OCI-LY3 (cell line): Measurements from ENCODE around the gene AFP.

ENCODE experiments used
- EZH2phosphoT487 ChIP-seq: fragments of 200-600 bp; shearing (Covaris generic); IDR thresholded peaks from 2 replicates; pipeline ENCODE4 v1.6.1; 2018; ENCODE audit warnings: antibody characterized with exemption, mixed run types, low read depth
- TF ChIP-seq, protein P1 (sequence below): fragments of 200-600, 300-600 bp; sonication (generic); IDR thresholded peaks from 2 replicates; pipeline ENCODE4 v1.5.1; 2014; ENCODE audit warnings: antibody characterized with exemption, low read length, low read depth

GRCh38 chr4:73458184-73459047 is 22.4 kb downstream of the AFP start:
- TF ChIP-seq, protein P1, sequence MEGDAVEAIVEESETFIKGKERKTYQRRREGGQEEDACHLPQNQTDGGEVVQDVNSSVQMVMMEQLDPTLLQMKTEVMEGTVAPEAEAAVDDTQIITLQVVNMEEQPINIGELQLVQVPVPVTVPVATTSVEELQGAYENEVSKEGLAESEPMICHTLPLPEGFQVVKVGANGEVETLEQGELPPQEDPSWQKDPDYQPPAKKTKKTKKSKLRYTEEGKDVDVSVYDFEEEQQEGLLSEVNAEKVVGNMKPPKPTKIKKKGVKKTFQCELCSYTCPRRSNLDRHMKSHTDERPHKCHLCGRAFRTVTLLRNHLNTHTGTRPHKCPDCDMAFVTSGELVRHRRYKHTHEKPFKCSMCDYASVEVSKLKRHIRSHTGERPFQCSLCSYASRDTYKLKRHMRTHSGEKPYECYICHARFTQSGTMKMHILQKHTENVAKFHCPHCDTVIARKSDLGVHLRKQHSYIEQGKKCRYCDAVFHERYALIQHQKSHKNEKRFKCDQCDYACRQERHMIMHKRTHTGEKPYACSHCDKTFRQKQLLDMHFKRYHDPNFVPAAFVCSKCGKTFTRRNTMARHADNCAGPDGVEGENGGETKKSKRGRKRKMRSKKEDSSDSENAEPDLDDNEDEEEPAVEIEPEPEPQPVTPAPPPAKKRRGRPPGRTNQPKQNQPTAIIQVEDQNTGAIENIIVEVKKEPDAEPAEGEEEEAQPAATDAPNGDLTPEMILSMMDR = no peak
- no peak for TF ChIP-seq EZH2phosphoT487
